ENCODE results near the gene MMP25. TPM values are rescaled to one million over a fixed set of nuclear protein-coding genes. Genes with fewer than 3 reads are reported as not detected.
"Not testable (repeated sequence)": the region's sequence is repeated elsewhere in the genome, so short reads cannot be mapped to it uniquely, and the experiment has no call there.

The MMP25 gene
- total RNA-seq, 2 donors from 2014 or later: 4.2 TPM; not detected in 1

DNA sequence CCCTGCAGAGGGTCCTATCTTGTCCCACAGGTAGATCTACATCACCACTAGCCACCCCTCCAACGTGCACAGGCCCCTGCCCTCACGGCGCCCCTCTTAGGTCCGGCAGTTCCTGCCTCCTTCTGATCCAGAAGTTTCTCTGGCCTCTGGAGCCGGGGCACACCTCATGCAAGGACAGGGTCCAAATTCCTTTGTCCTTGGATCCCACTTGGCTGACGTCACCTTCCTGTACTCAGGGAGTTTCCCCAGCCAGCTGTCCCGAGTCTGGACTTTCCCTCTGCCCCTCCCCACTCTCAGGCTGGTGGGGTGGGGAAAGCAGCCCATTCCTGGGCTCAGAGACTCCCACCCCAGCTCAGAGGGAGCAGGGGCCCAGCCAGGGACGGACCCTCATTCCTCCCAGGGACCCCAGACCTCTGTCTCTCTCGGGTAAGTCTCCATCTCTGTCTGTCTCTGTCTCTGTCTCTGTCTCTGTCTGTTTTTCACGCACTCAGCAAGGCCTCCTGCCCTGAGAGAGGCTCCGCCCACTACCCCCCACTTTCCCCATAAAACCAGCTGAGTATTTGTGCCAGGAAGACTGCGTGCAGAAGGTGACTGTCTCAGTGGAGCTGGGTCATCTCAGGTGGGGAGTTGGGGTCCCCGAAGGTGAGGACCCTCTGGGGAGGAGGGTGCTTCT lies 18.8 kb downstream of the MMP25 start, which contains the start of gene IL32:
IL32 (plus strand) TSS at position 572 of the 673 bp plus-strand sequence. CDS start 172 bp downstream, outside the sequence.
- peak; percentile 71 for ATAC-seq (ENCODE audit: insufficient number of reproducible peaks, low FRiP score, low read depth)
- Histone ChIP-seq H3K27me3 (replicated peaks; ENCODE audit: insufficient read depth) (no peaks in the 10 kb centered on the region), H3K9me3 (no peaks in the 10 kb centered on the region), H3K4me3 (peak within 1 kb of the TSS; percentile 64), H3K27ac (peak within 1 kb of the TSS in 1 of 2 donors; percentile 14), H3K4me1 (ENCODE audit: control insufficient read depth in 1 of 2, low read depth in 2 of 2) (peaks cover 11 to 25% of the 10 kb centered on the region in 2 donors), H3K36me3 (no peaks in the 10 kb centered on the region)
- DNase-seq (ENCODE audit: low spot score): no peak
- no peak for TF ChIP-seq CTCF (IDR thresholded peaks at IDR 0.05)

- no peak for TF ChIP-seq CTCF (IDR thresholded peaks at IDR 0.05)
- Histone ChIP-seq H3K4me3 (peak overlapping the region; percentile 64), H3K9me3 (no peaks in the 10 kb centered on the region), H3K27ac (peak overlapping the region in 1 of 2 donors; percentile 14), H3K4me1 (ENCODE audit: control insufficient read depth in 1 of 2, low read depth in 2 of 2) (peaks cover 11 to 23% of the 10 kb centered on the region in 2 donors), H3K27me3 (replicated peaks; ENCODE audit: insufficient read depth) (no peaks in the 10 kb centered on the region), H3K36me3 (no peaks in the 10 kb centered on the region)
- ATAC-seq (ENCODE audit: insufficient number of reproducible peaks, low FRiP score, low read depth) (no peak), DNase-seq (ENCODE audit: low spot score) (no peak)
Observed at GRCh38 chr16:3065742-3066439, 19.5 kb downstream of the MMP25 start.

- peak overlapping the region; percentile 64 for H3K4me3 ChIP-seq
- ATAC-seq (ENCODE audit: insufficient number of reproducible peaks, low FRiP score, low read depth): no peak
- no peaks in the 10 kb centered on the region for H3K27me3 ChIP-seq (replicated peaks; ENCODE audit: insufficient read depth)
- H3K4me1 ChIP-seq (ENCODE audit: control insufficient read depth in 1 of 2, low read depth in 2 of 2): peaks cover 11 to 23% of the 10 kb centered on the region in 2 donors
- no peaks in the 10 kb centered on the region for H3K9me3 ChIP-seq
- TF ChIP-seq CTCF (IDR thresholded peaks at IDR 0.05): no peak
- no peaks in the 10 kb centered on the region for H3K36me3 ChIP-seq
- no peak overlapping the region for H3K27ac ChIP-seq
- no peak for DNase-seq (ENCODE audit: low spot score)
Observed at GRCh38 chr16:3066440-3066748, 20.0 kb downstream of the MMP25 start.

DNA sequence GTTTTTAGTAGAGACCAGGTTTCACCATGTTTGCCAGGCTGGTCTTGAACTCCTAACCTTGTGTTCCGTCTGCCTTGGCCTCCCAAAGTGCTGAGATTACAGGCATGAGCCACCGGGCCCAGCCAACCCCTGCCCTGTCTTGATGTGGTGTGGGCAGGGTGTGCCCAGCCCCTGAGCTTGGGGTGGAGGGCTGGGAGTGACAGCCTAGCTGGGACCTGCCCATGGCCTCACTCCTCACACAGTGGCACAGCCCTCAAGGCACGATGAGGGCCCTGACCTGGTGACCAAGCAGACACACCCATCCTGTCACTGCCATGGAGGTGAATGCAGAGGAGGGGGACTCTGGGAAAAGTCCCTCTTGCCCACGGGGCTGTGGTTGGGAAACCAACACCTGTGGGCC lies 22.1 kb downstream of the MMP25 start:
- TF ChIP-seq CTCF (IDR thresholded peaks at IDR 0.05): no peak
- Histone ChIP-seq H3K4me3 (no peak overlapping the region), H3K9me3 (no peaks in the 10 kb centered on the region), H3K27ac (no peak overlapping the region), H3K4me1 (ENCODE audit: control insufficient read depth in 1 of 2, low read depth in 2 of 2) (peaks cover 11 to 23% of the 10 kb centered on the region in 2 donors), H3K27me3 (replicated peaks; ENCODE audit: insufficient read depth) (no peaks in the 10 kb centered on the region), H3K36me3 (no peaks in the 10 kb centered on the region)
- DNase-seq (ENCODE audit: low spot score): no peak
- ATAC-seq (ENCODE audit: insufficient number of reproducible peaks, low FRiP score, low read depth): no peak

- ATAC-seq (ENCODE audit: insufficient number of reproducible peaks, low FRiP score, low read depth); H3K4me3 ChIP-seq; DNase-seq (ENCODE audit: low spot score); H3K36me3 ChIP-seq; H3K9me3 ChIP-seq; H3K27ac ChIP-seq; H3K27me3 ChIP-seq (replicated peaks; ENCODE audit: insufficient read depth): not testable (repeated sequence)
- H3K4me1 ChIP-seq (ENCODE audit: control insufficient read depth in 1 of 2, low read depth in 2 of 2): peaks cover 11 to 23% of the 10 kb centered on the region in 2 donors
Observed at GRCh38 chr16:3069146-3069545, 22.8 kb downstream of the MMP25 start.

All from thoracic aorta (tissue), 2 donors.